ENCODE results near the gene RBM12. TPM values are rescaled to one million over a fixed set of nuclear protein-coding genes. Genes with fewer than 3 reads are reported as not detected.

Gene RBM12
- total RNA-seq, 1 experiment from 2014 or later, result 125 TPM

DNA sequence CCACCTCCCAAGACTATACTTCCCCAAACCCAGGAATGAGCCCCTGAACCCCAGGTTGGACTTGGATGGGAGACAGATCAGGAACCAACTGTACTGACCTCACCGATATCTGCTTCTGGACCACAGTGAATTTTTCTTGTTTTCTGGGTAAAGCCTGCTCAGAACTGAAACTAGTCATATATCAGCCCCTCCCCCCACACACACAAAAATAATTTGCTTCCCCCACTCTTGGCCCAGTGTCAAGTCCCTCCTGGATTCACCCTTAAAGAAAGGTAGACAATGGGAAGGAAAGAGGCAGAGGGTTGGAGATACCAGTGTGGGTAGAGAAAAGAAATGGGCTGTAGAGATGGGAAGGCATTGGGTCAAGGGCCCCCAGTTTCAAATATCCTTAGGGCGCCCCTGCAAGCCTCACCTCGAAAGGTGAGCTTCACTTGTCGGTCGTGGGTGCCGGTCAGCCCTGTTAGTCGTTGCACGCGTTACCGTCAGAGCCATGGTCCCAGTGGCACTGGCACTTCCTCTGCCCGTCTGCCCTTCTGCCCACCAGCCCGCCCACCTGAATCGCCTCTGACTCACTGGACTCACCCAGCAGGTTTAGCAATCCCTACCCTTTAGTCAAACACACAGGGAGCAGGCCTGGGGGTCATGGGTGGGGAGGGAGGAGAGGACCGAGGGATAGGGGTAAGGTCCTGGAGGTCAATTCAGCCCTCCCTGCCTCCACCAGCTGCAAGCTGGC, 57.5 kb downstream of the RBM12 start:
- Mint-ChIP-seq H3K9me3 (no peaks in the 10 kb centered on the region), H3K27me3 (ENCODE audit: low read depth) (peaks cover 30% of the 10 kb centered on the region), H3K27ac (no peak overlapping the region), H3K4me1 (peaks cover 4% of the 10 kb centered on the region; the same call in 1 of the 2 replicates), H3K4me3 (no peak overlapping the region), H3K36me3 (no peaks in the 10 kb centered on the region)
- ATAC-seq (no peak), DNase-seq (ENCODE audit: low spot score) (no peak)
- ChIA-PET CTCF (interaction anchor here (0.6 to 3.0 kb wide), 3 partner anchors 9 to 386 kb away, joined by 3 to 10 read pairs (median 3); partner anchors contain the start of gene SPAG4), POLR2A (interaction anchor here (0.9 kb wide), 1 partner anchor 9 kb away, joined by 4 read pairs; the partner anchor contains the start of gene SPAG4)
- no peak for TF ChIP-seq GABPB1 (CRISPR knock-in tag; IDR thresholded peaks at IDR 0.05)
- no peak for TF ChIP-seq HMGA2 (CRISPR knock-in tag; IDR thresholded peaks at IDR 0.05)
- TF ChIP-seq TEAD4 (CRISPR knock-in tag; IDR thresholded peaks at IDR 0.05), result no peak
- TF ChIP-seq, protein P1, sequence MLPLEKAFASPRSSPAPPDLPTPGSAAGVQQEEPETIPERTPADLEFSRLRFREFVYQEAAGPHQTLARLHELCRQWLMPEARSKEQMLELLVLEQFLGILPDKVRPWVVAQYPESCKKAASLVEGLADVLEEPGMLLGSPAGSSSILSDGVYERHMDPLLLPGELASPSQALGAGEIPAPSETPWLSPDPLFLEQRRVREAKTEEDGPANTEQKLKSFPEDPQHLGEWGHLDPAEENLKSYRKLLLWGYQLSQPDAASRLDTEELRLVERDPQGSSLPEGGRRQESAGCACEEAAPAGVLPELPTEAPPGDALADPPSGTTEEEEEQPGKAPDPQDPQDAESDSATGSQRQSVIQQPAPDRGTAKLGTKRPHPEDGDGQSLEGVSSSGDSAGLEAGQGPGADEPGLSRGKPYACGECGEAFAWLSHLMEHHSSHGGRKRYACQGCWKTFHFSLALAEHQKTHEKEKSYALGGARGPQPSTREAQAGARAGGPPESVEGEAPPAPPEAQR (CRISPR knock-in tag; IDR thresholded peaks at IDR 0.05), result no peak
- no peak for TF ChIP-seq NFE2L1 (CRISPR knock-in tag; IDR thresholded peaks at IDR 0.05)
- TF ChIP-seq GRHL2 (CRISPR knock-in tag; IDR thresholded peaks at IDR 0.05; ENCODE audit: insufficient replicate concordance, severe bottlenecking), result no peak
- TF ChIP-seq, protein P2, sequence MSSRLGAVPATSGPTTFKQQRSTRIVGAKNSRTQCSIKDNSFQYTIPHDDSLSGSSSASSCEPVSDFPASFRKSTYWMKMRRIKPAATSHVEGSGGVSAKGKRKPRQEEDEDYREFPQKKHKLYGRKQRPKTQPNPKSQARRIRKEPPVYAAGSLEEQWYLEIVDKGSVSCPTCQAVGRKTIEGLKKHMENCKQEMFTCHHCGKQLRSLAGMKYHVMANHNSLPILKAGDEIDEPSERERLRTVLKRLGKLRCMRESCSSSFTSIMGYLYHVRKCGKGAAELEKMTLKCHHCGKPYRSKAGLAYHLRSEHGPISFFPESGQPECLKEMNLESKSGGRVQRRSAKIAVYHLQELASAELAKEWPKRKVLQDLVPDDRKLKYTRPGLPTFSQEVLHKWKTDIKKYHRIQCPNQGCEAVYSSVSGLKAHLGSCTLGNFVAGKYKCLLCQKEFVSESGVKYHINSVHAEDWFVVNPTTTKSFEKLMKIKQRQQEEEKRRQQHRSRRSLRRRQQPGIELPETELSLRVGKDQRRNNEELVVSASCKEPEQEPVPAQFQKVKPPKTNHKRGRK (CRISPR knock-in tag; IDR thresholded peaks at IDR 0.05; ENCODE audit: borderline replicate concordance), result no peak
- TF ChIP-seq ZNF423 (CRISPR knock-in tag; IDR thresholded peaks at IDR 0.05), result no peak
- TF ChIP-seq, protein P3, sequence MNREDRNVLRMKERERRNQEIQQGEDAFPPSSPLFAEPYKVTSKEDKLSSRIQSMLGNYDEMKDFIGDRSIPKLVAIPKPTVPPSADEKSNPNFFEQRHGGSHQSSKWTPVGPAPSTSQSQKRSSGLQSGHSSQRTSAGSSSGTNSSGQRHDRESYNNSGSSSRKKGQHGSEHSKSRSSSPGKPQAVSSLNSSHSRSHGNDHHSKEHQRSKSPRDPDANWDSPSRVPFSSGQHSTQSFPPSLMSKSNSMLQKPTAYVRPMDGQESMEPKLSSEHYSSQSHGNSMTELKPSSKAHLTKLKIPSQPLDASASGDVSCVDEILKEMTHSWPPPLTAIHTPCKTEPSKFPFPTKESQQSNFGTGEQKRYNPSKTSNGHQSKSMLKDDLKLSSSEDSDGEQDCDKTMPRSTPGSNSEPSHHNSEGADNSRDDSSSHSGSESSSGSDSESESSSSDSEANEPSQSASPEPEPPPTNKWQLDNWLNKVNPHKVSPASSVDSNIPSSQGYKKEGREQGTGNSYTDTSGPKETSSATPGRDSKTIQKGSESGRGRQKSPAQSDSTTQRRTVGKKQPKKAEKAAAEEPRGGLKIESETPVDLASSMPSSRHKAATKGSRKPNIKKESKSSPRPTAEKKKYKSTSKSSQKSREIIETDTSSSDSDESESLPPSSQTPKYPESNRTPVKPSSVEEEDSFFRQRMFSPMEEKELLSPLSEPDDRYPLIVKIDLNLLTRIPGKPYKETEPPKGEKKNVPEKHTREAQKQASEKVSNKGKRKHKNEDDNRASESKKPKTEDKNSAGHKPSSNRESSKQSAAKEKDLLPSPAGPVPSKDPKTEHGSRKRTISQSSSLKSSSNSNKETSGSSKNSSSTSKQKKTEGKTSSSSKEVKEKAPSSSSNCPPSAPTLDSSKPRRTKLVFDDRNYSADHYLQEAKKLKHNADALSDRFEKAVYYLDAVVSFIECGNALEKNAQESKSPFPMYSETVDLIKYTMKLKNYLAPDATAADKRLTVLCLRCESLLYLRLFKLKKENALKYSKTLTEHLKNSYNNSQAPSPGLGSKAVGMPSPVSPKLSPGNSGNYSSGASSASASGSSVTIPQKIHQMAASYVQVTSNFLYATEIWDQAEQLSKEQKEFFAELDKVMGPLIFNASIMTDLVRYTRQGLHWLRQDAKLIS (CRISPR knock-in tag; IDR thresholded peaks at IDR 0.05; ENCODE audit: borderline replicate concordance), result no peak

DNA sequence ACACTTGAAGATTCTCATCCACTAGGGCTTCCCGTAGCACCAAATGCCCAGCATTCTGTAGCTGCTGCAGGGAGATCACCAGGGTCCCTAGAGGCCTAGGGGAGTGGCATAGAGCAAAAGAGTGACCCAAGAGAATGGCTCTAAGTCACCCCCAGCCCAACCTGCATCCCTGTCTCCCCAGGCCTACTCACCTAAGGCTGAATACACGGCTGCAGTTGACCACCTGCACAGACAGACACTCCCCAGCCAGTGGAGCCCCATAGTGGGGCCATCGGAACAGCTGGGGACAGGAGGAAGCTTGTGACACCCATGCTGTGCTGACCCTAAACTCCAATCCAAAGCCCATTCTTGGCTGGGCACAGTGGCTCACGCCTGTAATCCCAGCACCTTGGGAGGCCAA, 58.6 kb downstream of the RBM12 start:
- Mint-ChIP-seq H3K36me3 (no peaks in the 10 kb centered on the region), H3K4me1 (peaks cover 4% of the 10 kb centered on the region; the same call in 1 of the 2 replicates), H3K4me3 (no peak overlapping the region), H3K9me3 (no peaks in the 10 kb centered on the region), H3K27me3 (ENCODE audit: low read depth) (peaks cover 39% of the 10 kb centered on the region), H3K27ac (no peak overlapping the region)
- no peak for DNase-seq (ENCODE audit: low spot score)
- no peak for ATAC-seq
- CTCF ChIA-PET, result interaction anchor here (1.1 to 3.5 kb wide), 2 partner anchors 10 to 13 kb away, joined by 3 to 34 read pairs; partner anchors contain the start of gene SPAG4
- POLR2A ChIA-PET, result interaction anchor here (0.6 to 0.9 kb wide), 2 partner anchors 10 to 17 kb away, joined by 3 to 4 read pairs; partner anchors contain the start of gene SPAG4
- TF ChIP-seq NR2C2 (CRISPR knock-in tag; IDR thresholded peaks at IDR 0.05), result no peak
- TF ChIP-seq ATF1 (CRISPR knock-in tag; IDR thresholded peaks at IDR 0.05), result no peak
- TF ChIP-seq, protein P4, sequence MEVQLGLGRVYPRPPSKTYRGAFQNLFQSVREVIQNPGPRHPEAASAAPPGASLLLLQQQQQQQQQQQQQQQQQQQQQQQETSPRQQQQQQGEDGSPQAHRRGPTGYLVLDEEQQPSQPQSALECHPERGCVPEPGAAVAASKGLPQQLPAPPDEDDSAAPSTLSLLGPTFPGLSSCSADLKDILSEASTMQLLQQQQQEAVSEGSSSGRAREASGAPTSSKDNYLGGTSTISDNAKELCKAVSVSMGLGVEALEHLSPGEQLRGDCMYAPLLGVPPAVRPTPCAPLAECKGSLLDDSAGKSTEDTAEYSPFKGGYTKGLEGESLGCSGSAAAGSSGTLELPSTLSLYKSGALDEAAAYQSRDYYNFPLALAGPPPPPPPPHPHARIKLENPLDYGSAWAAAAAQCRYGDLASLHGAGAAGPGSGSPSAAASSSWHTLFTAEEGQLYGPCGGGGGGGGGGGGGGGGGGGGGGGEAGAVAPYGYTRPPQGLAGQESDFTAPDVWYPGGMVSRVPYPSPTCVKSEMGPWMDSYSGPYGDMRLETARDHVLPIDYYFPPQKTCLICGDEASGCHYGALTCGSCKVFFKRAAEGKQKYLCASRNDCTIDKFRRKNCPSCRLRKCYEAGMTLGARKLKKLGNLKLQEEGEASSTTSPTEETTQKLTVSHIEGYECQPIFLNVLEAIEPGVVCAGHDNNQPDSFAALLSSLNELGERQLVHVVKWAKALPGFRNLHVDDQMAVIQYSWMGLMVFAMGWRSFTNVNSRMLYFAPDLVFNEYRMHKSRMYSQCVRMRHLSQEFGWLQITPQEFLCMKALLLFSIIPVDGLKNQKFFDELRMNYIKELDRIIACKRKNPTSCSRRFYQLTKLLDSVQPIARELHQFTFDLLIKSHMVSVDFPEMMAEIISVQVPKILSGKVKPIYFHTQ (CRISPR knock-in tag; IDR thresholded peaks at IDR 0.05), result no peak
- TF ChIP-seq, protein P5, sequence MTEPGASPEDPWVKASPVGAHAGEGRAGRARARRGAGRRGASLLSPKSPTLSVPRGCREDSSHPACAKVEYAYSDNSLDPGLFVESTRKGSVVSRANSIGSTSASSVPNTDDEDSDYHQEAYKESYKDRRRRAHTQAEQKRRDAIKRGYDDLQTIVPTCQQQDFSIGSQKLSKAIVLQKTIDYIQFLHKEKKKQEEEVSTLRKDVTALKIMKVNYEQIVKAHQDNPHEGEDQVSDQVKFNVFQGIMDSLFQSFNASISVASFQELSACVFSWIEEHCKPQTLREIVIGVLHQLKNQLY (CRISPR knock-in tag; IDR thresholded peaks at IDR 0.05), result no peak
- no peak for TF ChIP-seq GABPB1 (CRISPR knock-in tag; IDR thresholded peaks at IDR 0.05)
- TF ChIP-seq ZNF121 (CRISPR knock-in tag; IDR thresholded peaks at IDR 0.05), result no peak
- no peak for TF ChIP-seq ZNF317 (CRISPR knock-in tag; IDR thresholded peaks at IDR 0.05; ENCODE audit: borderline replicate concordance, low read depth)
- TF ChIP-seq, protein P6, sequence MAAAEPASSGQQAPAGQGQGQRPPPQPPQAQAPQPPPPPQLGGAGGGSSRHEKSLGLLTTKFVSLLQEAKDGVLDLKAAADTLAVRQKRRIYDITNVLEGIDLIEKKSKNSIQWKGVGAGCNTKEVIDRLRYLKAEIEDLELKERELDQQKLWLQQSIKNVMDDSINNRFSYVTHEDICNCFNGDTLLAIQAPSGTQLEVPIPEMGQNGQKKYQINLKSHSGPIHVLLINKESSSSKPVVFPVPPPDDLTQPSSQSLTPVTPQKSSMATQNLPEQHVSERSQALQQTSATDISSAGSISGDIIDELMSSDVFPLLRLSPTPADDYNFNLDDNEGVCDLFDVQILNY (CRISPR knock-in tag; IDR thresholded peaks at IDR 0.05), result no peak
- TF ChIP-seq, protein P7, sequence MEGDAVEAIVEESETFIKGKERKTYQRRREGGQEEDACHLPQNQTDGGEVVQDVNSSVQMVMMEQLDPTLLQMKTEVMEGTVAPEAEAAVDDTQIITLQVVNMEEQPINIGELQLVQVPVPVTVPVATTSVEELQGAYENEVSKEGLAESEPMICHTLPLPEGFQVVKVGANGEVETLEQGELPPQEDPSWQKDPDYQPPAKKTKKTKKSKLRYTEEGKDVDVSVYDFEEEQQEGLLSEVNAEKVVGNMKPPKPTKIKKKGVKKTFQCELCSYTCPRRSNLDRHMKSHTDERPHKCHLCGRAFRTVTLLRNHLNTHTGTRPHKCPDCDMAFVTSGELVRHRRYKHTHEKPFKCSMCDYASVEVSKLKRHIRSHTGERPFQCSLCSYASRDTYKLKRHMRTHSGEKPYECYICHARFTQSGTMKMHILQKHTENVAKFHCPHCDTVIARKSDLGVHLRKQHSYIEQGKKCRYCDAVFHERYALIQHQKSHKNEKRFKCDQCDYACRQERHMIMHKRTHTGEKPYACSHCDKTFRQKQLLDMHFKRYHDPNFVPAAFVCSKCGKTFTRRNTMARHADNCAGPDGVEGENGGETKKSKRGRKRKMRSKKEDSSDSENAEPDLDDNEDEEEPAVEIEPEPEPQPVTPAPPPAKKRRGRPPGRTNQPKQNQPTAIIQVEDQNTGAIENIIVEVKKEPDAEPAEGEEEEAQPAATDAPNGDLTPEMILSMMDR (IDR thresholded peaks at IDR 0.05), result no peak
- TF ChIP-seq HMGA2 (CRISPR knock-in tag; IDR thresholded peaks at IDR 0.05), result no peak
- TF ChIP-seq, protein P8, sequence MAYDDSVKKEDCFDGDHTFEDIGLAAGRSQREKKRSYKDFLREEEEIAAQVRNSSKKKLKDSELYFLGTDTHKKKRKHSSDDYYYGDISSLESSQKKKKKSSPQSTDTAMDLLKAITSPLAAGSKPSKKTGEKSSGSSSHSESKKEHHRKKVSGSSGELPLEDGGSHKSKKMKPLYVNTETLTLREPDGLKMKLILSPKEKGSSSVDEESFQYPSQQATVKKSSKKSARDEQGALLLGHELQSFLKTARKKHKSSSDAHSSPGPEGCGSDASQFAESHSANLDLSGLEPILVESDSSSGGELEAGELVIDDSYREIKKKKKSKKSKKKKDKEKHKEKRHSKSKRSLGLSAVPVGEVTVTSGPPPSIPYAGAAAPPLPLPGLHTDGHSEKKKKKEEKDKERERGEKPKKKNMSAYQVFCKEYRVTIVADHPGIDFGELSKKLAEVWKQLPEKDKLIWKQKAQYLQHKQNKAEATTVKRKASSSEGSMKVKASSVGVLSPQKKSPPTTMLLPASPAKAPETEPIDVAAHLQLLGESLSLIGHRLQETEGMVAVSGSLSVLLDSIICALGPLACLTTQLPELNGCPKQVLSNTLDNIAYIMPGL (CRISPR knock-in tag; IDR thresholded peaks at IDR 0.05), result no peak
